ENCODE measurements around the gene UBASH3B.
A peak's percentile ranks its signal among the peaks of the same experiment; 100 is the strongest.
"Not testable (repeated sequence)": the region's sequence is repeated elsewhere in the genome, so short reads cannot be mapped to it uniquely, and the experiment has no call there.

Gene UBASH3B

DNA sequence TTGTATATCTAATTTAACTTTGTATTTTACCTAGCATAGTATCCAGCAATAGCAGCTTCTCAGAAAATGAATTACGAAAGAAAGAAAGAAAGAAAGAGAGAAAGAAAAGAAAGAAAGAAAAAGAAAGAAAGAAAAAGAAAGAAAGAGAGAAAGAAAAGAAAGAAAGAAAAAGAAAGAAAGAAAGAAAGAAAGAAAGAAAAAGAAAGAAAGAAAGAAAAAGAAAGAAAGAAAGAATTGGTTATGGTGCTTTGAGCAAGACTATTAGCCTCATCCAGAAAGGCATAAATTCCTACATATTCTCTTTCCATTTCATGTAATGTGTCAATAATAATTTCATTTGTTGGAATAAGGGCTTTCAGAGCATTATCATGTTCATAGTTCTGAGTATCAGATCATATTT is 207.6 kb downstream of the UBASH3B start:
- not testable (repeated sequence) for DNase-seq

DNA sequence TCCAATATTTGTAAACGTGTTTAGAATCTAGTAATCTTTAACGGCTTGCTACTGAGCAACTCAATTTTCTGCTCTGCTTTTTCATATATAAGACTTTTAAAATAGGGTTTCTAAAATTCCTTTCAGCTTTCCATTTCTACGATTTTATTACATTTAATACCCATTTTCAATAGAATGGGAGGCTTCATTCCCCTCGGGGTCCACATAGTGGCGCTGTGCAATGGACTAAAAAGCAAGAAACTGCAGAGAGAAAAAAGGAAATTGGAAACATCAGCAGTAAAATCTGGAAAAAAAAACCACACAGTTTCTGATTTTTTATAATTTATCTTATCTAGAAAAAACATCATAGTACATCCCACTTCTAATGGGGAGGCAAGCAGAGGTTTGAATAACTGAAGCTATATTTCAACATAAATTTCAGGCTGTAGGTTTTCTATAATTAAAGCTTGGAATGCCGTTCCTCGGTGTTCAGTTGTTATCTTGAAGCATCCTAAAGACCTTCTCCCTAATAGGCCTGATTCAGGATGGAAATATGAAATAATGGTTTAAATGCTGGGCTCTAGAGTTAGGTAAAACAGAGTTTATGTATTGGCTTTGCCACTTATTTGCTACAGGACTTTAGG is 208.3 kb downstream of the UBASH3B start:
- peak; percentile 50 for DNase-seq
